IMR-90 (cell line): ENCODE results near the gene APCDD1L. TPM values are rescaled to one million over a fixed set of nuclear protein-coding genes. Genes with fewer than 3 reads are reported as not detected.

Experiments
- ATAC-seq: fragments of 200-7000 bp; cut with Tn5 transposase; 2 replicates; pipeline ENCODE4 v1.9.1; 2020; ENCODE audit warnings: low read depth, mild to moderate bottlenecking, moderate library complexity
- BruUV-seq: library from RNA; stranded (reverse); fragments of 400-500 nt; replicated peaks from 2 replicates; lab custom pipeline; 2021; lab: Mats Ljungman, UMichigan
- CTCF ChIA-PET: fragments of 300-600 bp; formaldehyde crosslinking; extraction: SDS; loops from one replicate; lab custom pipeline; 2021; ENCODE audit warnings: antibody characterized with exemption; lab: Yijun Ruan, JAX
- POLR2A ChIA-PET: fragments of 300-600 bp; sonication (Branson Sonifier 250); formaldehyde crosslinking; loops from one replicate; lab custom pipeline; 2022; ENCODE audit warnings: antibody characterized with exemption; ENCODE audit not compliant: unreplicated experiment; lab: Charles Lee
- DNase-seq: peaks from one replicate; pipeline ENCODE4 v3.0.0; 2013
- H2AFZ ChIP-seq: replicated peaks from 2 replicates; pipeline ENCODE3; 2013; ENCODE audit warnings: low read length, mild to moderate bottlenecking; ENCODE audit not compliant: poor library complexity
- H2AK5ac ChIP-seq: 2 replicates; pipeline ENCODE4 v1.6.1; 2013; ENCODE audit warnings: low read depth, low read length, inconsistent platforms
- H2AK9ac ChIP-seq: replicated peaks from 2 replicates; pipeline ENCODE3; 2013; ENCODE audit warnings: mild to moderate bottlenecking, low read depth, low read length, moderate library complexity; ENCODE audit not compliant: poor library complexity
- H2BK120ac ChIP-seq: 2 replicates; pipeline ENCODE4 v1.6.1; 2013; ENCODE audit warnings: low read depth, low read length, inconsistent platforms
- H2BK15ac ChIP-seq: 3 replicates; pipeline ENCODE4 v1.6.1; 2013; ENCODE audit warnings: low read depth, low read length, inconsistent platforms
- H2BK20ac ChIP-seq: 2 replicates; pipeline ENCODE4 v1.6.1; 2013; ENCODE audit warnings: low read depth, mild to moderate bottlenecking, inconsistent platforms, low read length, moderate library complexity
- H2BK5ac ChIP-seq: 2 replicates; pipeline ENCODE4 v1.6.1; 2013; ENCODE audit warnings: mild to moderate bottlenecking, low read depth, low read length, inconsistent platforms; ENCODE audit not compliant: poor library complexity, severe bottlenecking
- H3K14ac ChIP-seq: replicated peaks from 2 replicates; pipeline ENCODE4 v1.6.1; 2013; ENCODE audit warnings: low read depth, low read length, inconsistent platforms
- H3K18ac ChIP-seq: 2 replicates; pipeline ENCODE4 v1.6.1; 2013; ENCODE audit warnings: low read depth, low read length, control low read depth
- H3K23ac ChIP-seq: 2 replicates; pipeline ENCODE4 v1.6.1; 2013; ENCODE audit warnings: low read depth, low read length, inconsistent platforms
- H3K27ac ChIP-seq: 2 replicates; pipeline ENCODE4 v1.5.1; 2013; ENCODE audit warnings: mild to moderate bottlenecking, control low read depth, low read length; ENCODE audit not compliant: insufficient read depth
- H3K27me3 ChIP-seq: 2 replicates; pipeline ENCODE4 v1.6.1; 2013; ENCODE audit warnings: low read length; ENCODE audit not compliant: control insufficient read depth, insufficient read depth
- H3K36me3 ChIP-seq: 2 replicates; pipeline ENCODE4 v1.6.1; 2013; ENCODE audit warnings: low read length, mixed read lengths; ENCODE audit not compliant: control insufficient read depth, insufficient read depth
- H3K4ac ChIP-seq: 2 replicates; pipeline ENCODE4 v1.6.1; 2013; ENCODE audit warnings: low read depth, low read length, inconsistent platforms
- H3K4me1 ChIP-seq: 2 replicates; pipeline ENCODE4 v1.6.1; 2013; ENCODE audit warnings: low read length, mixed read lengths; ENCODE audit not compliant: control insufficient read depth, insufficient read depth
- H3K4me2 ChIP-seq: 2 replicates; pipeline ENCODE4 v1.6.1; 2013; ENCODE audit warnings: low read depth, mild to moderate bottlenecking, control low read depth, low read length, moderate library complexity
- H3K4me3 ChIP-seq: 2 replicates; pipeline ENCODE4 v1.5.1; 2013; ENCODE audit warnings: low read depth, mild to moderate bottlenecking, control low read depth, low read length, moderate library complexity; ENCODE audit not compliant: insufficient read depth
- H3K56ac ChIP-seq: 2 replicates; pipeline ENCODE4 v1.6.1; 2013; ENCODE audit warnings: low read length, inconsistent platforms; ENCODE audit not compliant: insufficient read depth; ENCODE audit errors: extremely low read depth
- H3K79me1 ChIP-seq, 2 experiments: 2 replicates each; pipeline ENCODE4 v1.6.1; 2013; ENCODE audit warnings: low read length in 2 of 2, inconsistent platforms in 1 of 2, low read depth in 1 of 2
- H3K9ac ChIP-seq: 2 replicates; pipeline ENCODE4 v1.6.1; 2013; ENCODE audit warnings: low read depth, low read length, control low read depth
- H3K9me1 ChIP-seq: 2 replicates; pipeline ENCODE4 v1.6.1; 2013; ENCODE audit warnings: low read length, inconsistent platforms; ENCODE audit not compliant: insufficient read depth
- H3K9me3 ChIP-seq: 2 replicates; pipeline ENCODE4 v1.6.1; 2013; ENCODE audit warnings: low read length; ENCODE audit not compliant: control insufficient read depth, insufficient read depth
- H4K20me1 ChIP-seq: 2 replicates; pipeline ENCODE4 v1.6.1; 2013; ENCODE audit warnings: low read length, inconsistent platforms; ENCODE audit not compliant: insufficient read depth
- H4K5ac ChIP-seq: 2 replicates; pipeline ENCODE4 v1.6.1; 2013; ENCODE audit warnings: mild to moderate bottlenecking, low read depth, low read length, control low read depth
- H4K8ac ChIP-seq, 2 experiments: 2 replicates each; pipeline ENCODE4 v1.6.1; 2013; ENCODE audit warnings: low read depth in 2 of 2, low read length in 2 of 2, control low read depth in 1 of 2, inconsistent platforms in 1 of 2
- H4K91ac ChIP-seq: 2 replicates; pipeline ENCODE4 v1.6.1; 2013; ENCODE audit warnings: low read depth, low read length, inconsistent platforms; ENCODE audit not compliant: insufficient read depth
- BHLHE40 ChIP-seq: fragments of 150-350 bp; IDR thresholded peaks from 2 replicates; pipeline ENCODE4 v1.6.1; 2016; ENCODE audit warnings: mild to moderate bottlenecking, low read depth, low read length
- CEBPB ChIP-seq: IDR thresholded peaks from 2 replicates; pipeline ENCODE4 v1.6.1; 2012; ENCODE audit warnings: low read depth, low read length, improper control_type of control experiment
- CHD1 ChIP-seq: IDR thresholded peaks from 2 replicates; pipeline ENCODE4 v1.6.1; 2012; ENCODE audit warnings: low read depth, low read length, improper control_type of control experiment
- CTCF ChIP-seq: conservative IDR thresholded peaks from 2 replicates; pipeline ENCODE4 v1.5.1; 2012; ENCODE audit warnings: mild to moderate bottlenecking, low read depth, low read length, improper control_type of control experiment
- FOS ChIP-seq: fragments of 150-350 bp; IDR thresholded peaks from 2 replicates; pipeline ENCODE4 v1.6.1; 2016; ENCODE audit warnings: low read depth, low read length
- MAFK ChIP-seq: IDR thresholded peaks from 2 replicates; pipeline ENCODE4 v1.6.1; 2012; ENCODE audit warnings: low read depth, low read length, improper control_type of control experiment
- MAZ ChIP-seq: IDR thresholded peaks from 2 replicates; pipeline ENCODE4 v1.6.1; 2012; ENCODE audit warnings: low read depth, mild to moderate bottlenecking, low read length, improper control_type of control experiment, moderate library complexity, borderline replicate concordance
- MXI1 ChIP-seq: IDR thresholded peaks from 2 replicates; pipeline ENCODE4 v1.6.1; 2012; ENCODE audit warnings: low read depth, mild to moderate bottlenecking, low read length, moderate library complexity, borderline replicate concordance
- NFE2L2 ChIP-seq: fragments of 150-350 bp; IDR thresholded peaks from 2 replicates; pipeline ENCODE4 v1.6.1; 2016; ENCODE audit warnings: low read depth, mild to moderate bottlenecking, low read length
- POLR2A ChIP-seq: IDR thresholded peaks from 2 replicates; pipeline ENCODE4 v1.6.1; 2012; ENCODE audit warnings: mild to moderate bottlenecking, low read depth, low read length
- RAD21 ChIP-seq: IDR thresholded peaks from 2 replicates; pipeline ENCODE4 v1.6.1; 2012; ENCODE audit warnings: low read length, improper control_type of control experiment
- RCOR1 ChIP-seq: IDR thresholded peaks from 2 replicates; pipeline ENCODE4 v1.6.1; 2012; ENCODE audit warnings: mild to moderate bottlenecking, low read length, improper control_type of control experiment; ENCODE audit not compliant: insufficient replicate concordance
- RFX5 ChIP-seq: IDR thresholded peaks from 2 replicates; pipeline ENCODE4 v1.8.0; 2012; ENCODE audit warnings: low read depth, mild to moderate bottlenecking, low read length, moderate library complexity
- SMC3 ChIP-seq: fragments of 150-350 bp; IDR thresholded peaks from 2 replicates; pipeline ENCODE4 v1.6.1; 2016; ENCODE audit warnings: low read depth, mild to moderate bottlenecking, antibody characterized with exemption, low read length, moderate library complexity
- dilution Hi-C: fragments of 300-500 bp; cut with HindIII; formaldehyde crosslinking; loops from one replicate; pipeline ENCODE4 v1.14.3; 2018; ENCODE audit warnings: low sequenced_read_pairs; ENCODE audit not compliant: unreplicated experiment
- in situ Hi-C: fragments of 300-500 bp; cut with MboI; formaldehyde crosslinking; loops from 3 replicates; pipeline ENCODE4 v1.14.3; 2019; ENCODE audit warnings: low sequenced_read_pairs, inconsistent platforms, mixed read lengths
- intact Hi-C: fragments of 100-400 bp; cut with micrococcal nuclease; formaldehyde crosslinking; loops from 2 replicates; pipeline ENCODE4 v1.10.0; 2022
- polyA plus RNA-seq, 3 experiments: library from polyadenylated mRNA; depleted of rRNA; stranded (reverse); fragments of >200 nt; gene quantifications; 2 replicates each; pipeline ENCODE4 v1.2.3, GENCODE V29; 2012; ENCODE audit warnings: low replicate concordance in 1 of 3
- total RNA-seq: library from RNA; depleted of rRNA; stranded (reverse); fragments of >200 nt; gene quantifications from 2 replicates; pipeline ENCODE4 v1.2.3, GENCODE V29; 2012
- TF ChIP-seq, protein P1 (sequence below): fragments of 150-350 bp; IDR thresholded peaks from 2 replicates; pipeline ENCODE4 v1.6.1; 2016; ENCODE audit warnings: low read depth, mild to moderate bottlenecking, low read length, moderate library complexity, borderline replicate concordance
- TF ChIP-seq, protein P2 (sequence below): fragments of 150-350 bp; IDR thresholded peaks from 2 replicates; pipeline ENCODE4 v1.6.1; 2017; ENCODE audit warnings: mild to moderate bottlenecking, antibody characterized with exemption, low read length, low read depth

APCDD1L gene
- total and polyA plus RNA-seq, 2 of the 4 experiments (the other 2 are of a cell fraction): 2.5 to 18.3 TPM

GRCh38 chr20:58531657-58532056, 16.5 kb upstream of the APCDD1L start:
- H2BK15ac ChIP-seq: no peak overlapping the region
- H3K27ac ChIP-seq: no peak overlapping the region
- H2AFZ ChIP-seq: no peak overlapping the region
- H3K14ac ChIP-seq: no peak overlapping the region
- H2BK5ac ChIP-seq: no peak overlapping the region
- intact Hi-C loops: no loop called here
- ATAC-seq (no peak), DNase-seq (no peak)
- H3K56ac ChIP-seq: no peak overlapping the region
- H3K18ac ChIP-seq: no peak overlapping the region
- H3K4me3 ChIP-seq: no peak overlapping the region
- no peak overlapping the region for H3K4me2 ChIP-seq
- no peak overlapping the region for H4K8ac ChIP-seq
- no peaks in the 10 kb centered on the region for H3K4me1 ChIP-seq
- no peak overlapping the region for H3K4ac ChIP-seq
- ChIA-PET CTCF (no interaction called here), POLR2A (no interaction called here)
- TF ChIP-seq, protein P1, sequence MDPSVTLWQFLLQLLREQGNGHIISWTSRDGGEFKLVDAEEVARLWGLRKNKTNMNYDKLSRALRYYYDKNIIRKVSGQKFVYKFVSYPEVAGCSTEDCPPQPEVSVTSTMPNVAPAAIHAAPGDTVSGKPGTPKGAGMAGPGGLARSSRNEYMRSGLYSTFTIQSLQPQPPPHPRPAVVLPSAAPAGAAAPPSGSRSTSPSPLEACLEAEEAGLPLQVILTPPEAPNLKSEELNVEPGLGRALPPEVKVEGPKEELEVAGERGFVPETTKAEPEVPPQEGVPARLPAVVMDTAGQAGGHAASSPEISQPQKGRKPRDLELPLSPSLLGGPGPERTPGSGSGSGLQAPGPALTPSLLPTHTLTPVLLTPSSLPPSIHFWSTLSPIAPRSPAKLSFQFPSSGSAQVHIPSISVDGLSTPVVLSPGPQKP: no peak
- TF ChIP-seq NFE2L2 (no peak), SMC3 (no peak), RFX5 (no peak), CTCF (no peak), CHD1 (no peak), POLR2A (no peak), MAFK (no peak), MXI1 (no peak), CEBPB (no peak), RCOR1 (no peak), RAD21 (no peak), FOS (no peak), BHLHE40 (no peak), MAZ (no peak)
- TF ChIP-seq, protein P2, sequence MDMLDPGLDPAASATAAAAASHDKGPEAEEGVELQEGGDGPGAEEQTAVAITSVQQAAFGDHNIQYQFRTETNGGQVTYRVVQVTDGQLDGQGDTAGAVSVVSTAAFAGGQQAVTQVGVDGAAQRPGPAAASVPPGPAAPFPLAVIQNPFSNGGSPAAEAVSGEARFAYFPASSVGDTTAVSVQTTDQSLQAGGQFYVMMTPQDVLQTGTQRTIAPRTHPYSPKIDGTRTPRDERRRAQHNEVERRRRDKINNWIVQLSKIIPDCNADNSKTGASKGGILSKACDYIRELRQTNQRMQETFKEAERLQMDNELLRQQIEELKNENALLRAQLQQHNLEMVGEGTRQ: no peak
- H2AK5ac ChIP-seq: no peak overlapping the region
- in situ Hi-C loops: no loop called here
- H4K20me1 ChIP-seq: no peaks in the 10 kb centered on the region
- no peak overlapping the region for H3K9ac ChIP-seq
- no peak overlapping the region for H2BK20ac ChIP-seq
- no peak overlapping the region for H2AK9ac ChIP-seq
- H3K36me3 ChIP-seq: no peaks in the 10 kb centered on the region
- no peak overlapping the region for H4K91ac ChIP-seq
- H3K79me1 ChIP-seq: no peaks in the 10 kb centered on the region; a peak in 1 of 4 replicates
- dilution Hi-C loops: no loop called here
- H3K9me3 ChIP-seq: peaks cover 6% of the 10 kb centered on the region
- H3K9me1 ChIP-seq: no peaks in the 10 kb centered on the region; the same call in 1 of the 2 replicates
- H3K27me3 ChIP-seq: no peaks in the 10 kb centered on the region
- H3K23ac ChIP-seq: no peak overlapping the region
- BruUV-seq: no TSS peak
- H4K5ac ChIP-seq: no peak overlapping the region
- H2BK120ac ChIP-seq: no peak overlapping the region
